Ovary (tissue), 9 donors: ENCODE data around the gene FAM3B. TPM values are rescaled to one million over a fixed set of nuclear protein-coding genes. Genes with fewer than 3 reads are reported as not detected.

Source experiments
- DNase-seq, 5 donors: peaks; one replicate each; pipeline ENCODE4 v3.0.0-alpha.2; 2019 to 2020
- H3K27ac ChIP-seq, 2 donors: fragments of 200-600 bp; one replicate each; pipeline versions ENCODE4 v1.5.1 to v1.8.0; 2019 to 2022
- H3K27me3 ChIP-seq: fragments of 200-600 bp; one replicate; pipeline ENCODE4 v1.8.0; 2022
- H3K36me3 ChIP-seq: fragments of 200-600 bp; sonication (generic); one replicate; pipeline ENCODE4 v1.5.1; 2019
- H3K4me1 ChIP-seq: one replicate; pipeline ENCODE4 v1.8.1; 2013; ENCODE audit warnings: mild to moderate bottlenecking, moderate library complexity; ENCODE audit not compliant: insufficient read depth
- H3K4me3 ChIP-seq: fragments of 200-600 bp; sonication (generic); one replicate; pipeline ENCODE4 v1.5.1; 2017
- H3K9me3 ChIP-seq, 2 donors: fragments of 200-600 bp in 1 of 2; sonication (generic) in 1 of 2; one replicate each; pipeline versions ENCODE4 v1.5.1 to v1.8.1; 2013 to 2019; ENCODE audit warnings: mild to moderate bottlenecking in 1 of 2, moderate library complexity in 1 of 2
- CTCF ChIP-seq, 3 donors: fragments of 450-650 bp in 2 of 3; fragments of 200-600 bp in 1 of 3; IDR thresholded peaks; one replicate each; pipeline versions ENCODE4 v1.5.1 to v1.8.0; 2016 to 2022; ENCODE audit warnings: antibody characterized with exemption in 3 of 3, mild to moderate bottlenecking in 1 of 3
- EP300 ChIP-seq: sonication (generic); formaldehyde crosslinking; IDR thresholded peaks from one replicate; pipeline ENCODE4 v1.6.1; 2017; ENCODE audit warnings: antibody characterized with exemption
- POLR2A ChIP-seq: fragments of 450-650 bp; IDR thresholded peaks from one replicate; pipeline ENCODE4 v1.6.1; 2017; ENCODE audit warnings: antibody characterized with exemption, mild to moderate bottlenecking, moderate library complexity
- WGBS, 3 donors: extraction: QIAGEN DNeasy Blood & Tissue Kit in 1 of 3; methylation state at CpG; one replicate each; pipeline versions ENCODE4 v1.1.5 to v1.1.7; 2013 to 2017; 5-methylcytosine and 5-hydroxymethylcytosine counted together
- intact Hi-C, 4 donors: fragments of 100-400 bp; cut with DNase I; formaldehyde crosslinking; loops; one replicate each; pipeline versions ENCODE4 v1.11.0 to v1.15.1; 2022 to 2023
- polyA plus RNA-seq, 2 donors: library from polyadenylated mRNA; stranded (reverse); fragments of 200-250 nt in 1 of 2; fragments of 350-450 nt in 1 of 2; fragmentation: Illumina TruSeq in 1 of 2; extraction: RNeasy Lipid Tissue Mini Kit (QIAGEN cat#74804) in 1 of 2; gene quantifications; one replicate each; pipeline ENCODE4 v1.2.3, GENCODE V29; 2013 to 2014
- total RNA-seq, 7 donors: library from RNA; depleted of rRNA in 2 of 7; stranded (reverse); fragments of >200 nt in 2 of 7; fragmentation: NEBNext Ultra II Directional in 3 of 7; extraction: Animal tissue kit (Norgen Biotek cat#: 25700) in 3 of 7; gene quantifications; one replicate each; pipeline versions ENCODE4 v1.1.0 to v1.2.4, GENCODE V29; 2016 to 2023
- donor health status: DM: no; HTN: no; CAD: no; lungs with moderate emphysema.
- donor health status: DM: no; HTN: no; CAD: no.
- donor health status: Bipolar disorder and iron deficiency.
- donor health status: DM: yes; HTN: yes; CAD: no.
- donor health status: DM: no; HTN: no; CAD: no.
- donor health status: DM: yes; HTN: yes; CAD: no.

Gene FAM3B
- total and polyA plus RNA-seq, 9 donors = 0.10 to 7.7 (median 1.0) TPM; not detected in 2

GRCh38 chr21:41326414-41327080 lies 9.9 kb downstream of the FAM3B start:
- no peaks in the 10 kb centered on the region for H3K36me3 ChIP-seq
- 81 to 88% (median 87%) methylated on average over 13 of the region's 13 CpGs for WGBS, 3 donors
- intact Hi-C loops = no loop called here
- H3K9me3 ChIP-seq = no peaks in the 10 kb centered on the region
- no peaks in the 10 kb centered on the region for H3K4me1 ChIP-seq
- DNase-seq = no peak
- no peak overlapping the region for H3K27ac ChIP-seq
- no peak for TF ChIP-seq EP300
- TF ChIP-seq POLR2A = no peak
- TF ChIP-seq CTCF (IDR thresholded peaks at IDR 0.05) = no peak
- H3K4me3 ChIP-seq = no peak overlapping the region
- H3K27me3 ChIP-seq = no peaks in the 10 kb centered on the region

- H3K9me3 ChIP-seq = no peaks in the 10 kb centered on the region
- 71 to 74% (median 72%) methylated on average over 8 of the region's 8 CpGs for WGBS, 3 donors
- TF ChIP-seq POLR2A (no peak), EP300 (no peak), CTCF (IDR thresholded peaks at IDR 0.05) (no peak)
- H3K4me1 ChIP-seq = no peaks in the 10 kb centered on the region
- no peaks in the 10 kb centered on the region for H3K36me3 ChIP-seq
- no peaks in the 10 kb centered on the region for H3K27me3 ChIP-seq
- H3K27ac ChIP-seq = no peak overlapping the region
- no peak for DNase-seq
- intact Hi-C loops = no loop called here
- H3K4me3 ChIP-seq = no peak overlapping the region
Observed at GRCh38 chr21:41327753-41328152, 11.2 kb downstream of the FAM3B start.

DNA sequence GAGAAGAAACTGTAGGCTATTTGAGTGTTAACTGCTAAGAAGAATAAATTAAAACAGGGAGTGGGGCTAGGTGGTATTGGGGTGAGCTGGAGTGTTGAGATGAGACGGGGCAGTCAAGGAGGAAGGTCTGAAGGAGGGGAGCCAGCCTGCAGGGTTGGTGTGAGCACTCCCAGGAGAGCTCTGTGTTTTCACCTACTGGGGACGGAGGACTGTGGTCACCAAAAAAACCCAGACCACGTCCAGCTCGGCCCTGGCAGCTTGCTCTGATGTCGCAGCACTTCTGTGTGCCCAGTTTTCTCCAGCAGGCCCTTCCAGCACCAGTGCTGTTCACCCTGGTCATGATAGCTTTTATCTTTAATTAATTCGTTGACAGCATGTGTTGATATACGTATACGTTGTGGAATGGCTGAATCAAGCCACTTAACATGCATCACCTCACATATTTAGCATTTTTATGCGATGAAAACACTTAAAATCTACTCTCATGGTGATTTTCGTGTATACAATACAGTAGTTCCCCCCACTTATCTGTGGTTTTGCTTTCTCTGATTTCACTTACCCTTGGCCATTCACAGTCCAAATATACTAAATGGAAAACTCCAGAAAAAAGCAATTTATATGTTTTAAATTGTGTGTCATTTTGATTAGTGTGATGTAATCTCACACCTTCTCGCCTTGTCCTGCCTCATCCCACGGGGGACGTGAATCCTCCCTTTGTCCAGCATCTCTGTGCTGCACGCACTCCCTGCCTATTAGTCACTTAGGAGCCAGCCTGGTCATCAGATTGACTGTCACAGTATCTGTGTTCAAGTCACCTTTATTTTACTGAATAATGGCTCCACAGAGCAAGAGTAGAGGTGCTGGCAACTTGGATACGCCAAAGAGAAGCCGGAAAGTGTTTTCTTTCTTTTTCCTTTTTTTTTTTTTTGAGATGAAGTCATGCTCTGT lies 12.3 kb downstream of the FAM3B start:
- H3K27me3 ChIP-seq = no peaks in the 10 kb centered on the region
- DNase-seq = no peak
- no peak for TF ChIP-seq CTCF (IDR thresholded peaks at IDR 0.05)
- TF ChIP-seq EP300 = no peak
- TF ChIP-seq POLR2A = no peak
- 64 to 75% (median 65%) methylated on average over 16 of the region's 16 CpGs for WGBS, 3 donors
- no peak overlapping the region for H3K4me3 ChIP-seq
- peaks cover 0 to 3% of the 10 kb centered on the region in 2 donors for H3K9me3 ChIP-seq
- H3K4me1 ChIP-seq = no peaks in the 10 kb centered on the region
- no peak overlapping the region for H3K27ac ChIP-seq
- intact Hi-C loops = no loop called here
- no peaks in the 10 kb centered on the region for H3K36me3 ChIP-seq

- Histone ChIP-seq H3K27ac (no peak overlapping the region), H3K27me3 (no peaks in the 10 kb centered on the region), H3K36me3 (no peaks in the 10 kb centered on the region), H3K9me3 (peaks cover 0 to 8% of the 10 kb centered on the region in 2 donors), H3K4me3 (no peak overlapping the region), H3K4me1 (no peaks in the 10 kb centered on the region)
- no peak for DNase-seq
- intact Hi-C loops = no loop called here
- 88 to 97% (median 94%) methylated on average over 1 of the region's 1 CpG for WGBS, 3 donors
- TF ChIP-seq EP300 (no peak), CTCF (IDR thresholded peaks at IDR 0.05) (no peak), POLR2A (no peak)
Observed at GRCh38 chr21:41333752-41334151, 17.2 kb downstream of the FAM3B start.
